GM23338 (cell line): ENCODE data around the gene KPTN. TPM values are rescaled to one million over a fixed set of nuclear protein-coding genes. Genes with fewer than 3 reads are reported as not detected.

Source experiments
- ATAC-seq: fragments of 200-7000 bp; cut with Tn5 transposase; 3 replicates; pipeline ENCODE4 v1.9.1; 2020
- DNase-seq: peaks from one replicate; pipeline ENCODE4 v3.0.0-alpha.2; 2015; ENCODE audit warnings: low spot score
- H2AFZ ChIP-seq: fragments of 200-600 bp; sonication (generic); 2 replicates; pipeline ENCODE4 v1.8.0; 2016; ENCODE audit warnings: antibody characterized with exemption, mild to moderate bottlenecking, moderate library complexity
- H3F3A ChIP-seq: fragments of 200-600 bp; sonication (generic); replicated peaks from 2 replicates; pipeline ENCODE4 v1.8.0; 2017; ENCODE audit warnings: antibody characterized with exemption, mixed run types, low read depth
- H3K27ac ChIP-seq: fragments of 200-600 bp; sonication (generic); 2 replicates; pipeline ENCODE4 v1.6.1; 2016; ENCODE audit warnings: low read depth
- H3K27me3 ChIP-seq: fragments of 200-600 bp; sonication (generic); 2 replicates; pipeline ENCODE4 v1.8.0; 2016; ENCODE audit warnings: mild to moderate bottlenecking, mixed run types, moderate library complexity; ENCODE audit not compliant: insufficient read depth
- H3K36me3 ChIP-seq: fragments of 200-600 bp; sonication (generic); 2 replicates; pipeline ENCODE4 v1.8.0; 2016; ENCODE audit warnings: mild to moderate bottlenecking; ENCODE audit not compliant: insufficient read depth
- H3K4me1 ChIP-seq: fragments of 200-600 bp; sonication (generic); 2 replicates; pipeline ENCODE4 v1.8.0; 2016; ENCODE audit warnings: mild to moderate bottlenecking, moderate library complexity; ENCODE audit not compliant: insufficient read depth
- H3K4me2 ChIP-seq: fragments of 200-600 bp; sonication (generic); 2 replicates; pipeline ENCODE4 v1.7.1; 2017; ENCODE audit warnings: mixed run types
- H3K4me3 ChIP-seq: fragments of 200-600 bp; sonication (generic); 2 replicates; pipeline ENCODE4 v1.6.1; 2016; ENCODE audit warnings: mixed run types
- H3K79me2 ChIP-seq: fragments of 200-600 bp; sonication (generic); replicated peaks from 2 replicates; pipeline ENCODE4 v1.8.0; 2017; ENCODE audit warnings: mild to moderate bottlenecking; ENCODE audit not compliant: insufficient read depth
- H3K9me2 ChIP-seq: fragments of 200-600 bp; sonication (generic); 2 replicates; pipeline ENCODE4 v1.8.0; 2017; ENCODE audit not compliant: insufficient read depth
- H4K20me1 ChIP-seq: fragments of 200-600 bp; sonication (generic); replicated peaks from 2 replicates; pipeline ENCODE4 v1.8.0; 2017; ENCODE audit warnings: mild to moderate bottlenecking; ENCODE audit not compliant: insufficient read depth
- H3K27ac Mint-ChIP-seq: 2 replicates; pipeline ENCODE4 v1.8.0; 2020; ENCODE audit warnings: inconsistent platforms, mild to moderate bottlenecking, moderate library complexity, mixed read lengths
- H3K27me3 Mint-ChIP-seq: 3 replicates; pipeline ENCODE4 v1.8.0; 2022; ENCODE audit warnings: low read depth, mild to moderate bottlenecking, moderate library complexity, mixed read lengths, inconsistent platforms; ENCODE audit not compliant: insufficient read depth, poor library complexity
- H3K36me3 Mint-ChIP-seq: 3 replicates; pipeline ENCODE4 v1.8.0; 2021; ENCODE audit warnings: low read depth, mild to moderate bottlenecking, inconsistent platforms, moderate library complexity, mixed read lengths
- H3K4me1 Mint-ChIP-seq: 3 replicates; pipeline ENCODE4 v1.8.0; 2020; ENCODE audit warnings: mild to moderate bottlenecking, inconsistent platforms, mixed read lengths
- H3K4me3 Mint-ChIP-seq: 3 replicates; pipeline ENCODE4 v1.8.0; 2021; ENCODE audit warnings: moderate library complexity, mild to moderate bottlenecking, inconsistent platforms, mixed read lengths
- H3K9me3 Mint-ChIP-seq: 3 replicates; pipeline ENCODE4 v1.8.0; 2020; ENCODE audit warnings: moderate library complexity, mild to moderate bottlenecking, inconsistent platforms, mixed read lengths
- CTCF ChIP-seq, 2 experiments: fragments of 200-600 bp in 1 of 2; sonication (generic) in 1 of 2; conservative IDR thresholded peaks; 2 replicates each; pipeline versions ENCODE4 v1.5.1 to v1.6.1; 2016 to 2017; ENCODE audit warnings: antibody characterized with exemption in 2 of 2, low read depth in 2 of 2, mild to moderate bottlenecking in 2 of 2, moderate library complexity in 1 of 2
- EZH2 ChIP-seq: fragments of 200-600 bp; sonication (generic); IDR thresholded peaks from one replicate; pipeline ENCODE4 v1.8.0; 2017; ENCODE audit warnings: antibody characterized with exemption, mild to moderate bottlenecking, low read depth; ENCODE audit not compliant: unreplicated experiment
- EZH2phosphoT487 ChIP-seq: fragments of 200-600 bp; sonication (generic); IDR thresholded peaks from one replicate; pipeline ENCODE4 v1.8.1; 2018; ENCODE audit warnings: antibody characterized with exemption; ENCODE audit not compliant: unreplicated experiment
- JUNB ChIP-seq: IDR thresholded peaks from one replicate; pipeline ENCODE4 v1.6.1; 2016; ENCODE audit warnings: antibody characterized with exemption; ENCODE audit not compliant: unreplicated experiment
- NANOG ChIP-seq: IDR thresholded peaks from 2 replicates; pipeline ENCODE4 v1.6.1; 2016; ENCODE audit warnings: antibody characterized with exemption, borderline replicate concordance
- POLR2AphosphoS5 ChIP-seq: IDR thresholded peaks from 2 replicates; pipeline ENCODE4 v1.6.1; 2016; ENCODE audit warnings: antibody characterized with exemption, low read depth
- STAT1 ChIP-seq: IDR thresholded peaks from one replicate; pipeline ENCODE4 v1.6.1; 2016; ENCODE audit warnings: antibody characterized with exemption; ENCODE audit not compliant: unreplicated experiment
- ZNF331 ChIP-seq: fragments of 250-450 bp; sonication (Bioruptor Pico); IDR thresholded peaks from 2 replicates; pipeline ENCODE4 v1.5.0; 2020; ENCODE audit warnings: low read depth, mild to moderate bottlenecking, moderate library complexity
- ZNF462 ChIP-seq: fragments of 250-450 bp; sonication (Bioruptor Pico); IDR thresholded peaks from 2 replicates; pipeline ENCODE4 v1.5.0; 2020; ENCODE audit warnings: mild to moderate bottlenecking, moderate library complexity
- polyA plus RNA-seq: library from polyadenylated mRNA; unstranded; fragments of >200 nt; fragmentation: Nextera tagmentation; extraction: Ambion mirVana; gene quantifications from 2 replicates; pipeline ENCODE4 v1.2.1, GENCODE V29; 2016
- total RNA-seq: library from RNA; depleted of rRNA; stranded (reverse); fragments of >200 nt; shearing (Covaris generic); gene quantifications from 2 replicates; pipeline ENCODE4 v1.2.3, GENCODE V29; 2014
- TF ChIP-seq, protein P1 (sequence below): IDR thresholded peaks from 2 replicates; pipeline ENCODE4 v1.6.1; 2016; ENCODE audit warnings: antibody characterized with exemption
- TF ChIP-seq, protein P2 (sequence below): IDR thresholded peaks from one replicate; pipeline ENCODE4 v1.6.1; 2018; ENCODE audit warnings: antibody characterized with exemption; ENCODE audit not compliant: unreplicated experiment

Gene KPTN
- total and polyA plus RNA-seq, 2 experiments from 2014 or later: 19.8 to 26.2 TPM

- TF ChIP-seq, protein P1, sequence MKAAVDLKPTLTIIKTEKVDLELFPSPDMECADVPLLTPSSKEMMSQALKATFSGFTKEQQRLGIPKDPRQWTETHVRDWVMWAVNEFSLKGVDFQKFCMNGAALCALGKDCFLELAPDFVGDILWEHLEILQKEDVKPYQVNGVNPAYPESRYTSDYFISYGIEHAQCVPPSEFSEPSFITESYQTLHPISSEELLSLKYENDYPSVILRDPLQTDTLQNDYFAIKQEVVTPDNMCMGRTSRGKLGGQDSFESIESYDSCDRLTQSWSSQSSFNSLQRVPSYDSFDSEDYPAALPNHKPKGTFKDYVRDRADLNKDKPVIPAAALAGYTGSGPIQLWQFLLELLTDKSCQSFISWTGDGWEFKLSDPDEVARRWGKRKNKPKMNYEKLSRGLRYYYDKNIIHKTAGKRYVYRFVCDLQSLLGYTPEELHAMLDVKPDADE: no peak
- TF ChIP-seq EZH2phosphoT487: no peak
- TF ChIP-seq, protein P2, sequence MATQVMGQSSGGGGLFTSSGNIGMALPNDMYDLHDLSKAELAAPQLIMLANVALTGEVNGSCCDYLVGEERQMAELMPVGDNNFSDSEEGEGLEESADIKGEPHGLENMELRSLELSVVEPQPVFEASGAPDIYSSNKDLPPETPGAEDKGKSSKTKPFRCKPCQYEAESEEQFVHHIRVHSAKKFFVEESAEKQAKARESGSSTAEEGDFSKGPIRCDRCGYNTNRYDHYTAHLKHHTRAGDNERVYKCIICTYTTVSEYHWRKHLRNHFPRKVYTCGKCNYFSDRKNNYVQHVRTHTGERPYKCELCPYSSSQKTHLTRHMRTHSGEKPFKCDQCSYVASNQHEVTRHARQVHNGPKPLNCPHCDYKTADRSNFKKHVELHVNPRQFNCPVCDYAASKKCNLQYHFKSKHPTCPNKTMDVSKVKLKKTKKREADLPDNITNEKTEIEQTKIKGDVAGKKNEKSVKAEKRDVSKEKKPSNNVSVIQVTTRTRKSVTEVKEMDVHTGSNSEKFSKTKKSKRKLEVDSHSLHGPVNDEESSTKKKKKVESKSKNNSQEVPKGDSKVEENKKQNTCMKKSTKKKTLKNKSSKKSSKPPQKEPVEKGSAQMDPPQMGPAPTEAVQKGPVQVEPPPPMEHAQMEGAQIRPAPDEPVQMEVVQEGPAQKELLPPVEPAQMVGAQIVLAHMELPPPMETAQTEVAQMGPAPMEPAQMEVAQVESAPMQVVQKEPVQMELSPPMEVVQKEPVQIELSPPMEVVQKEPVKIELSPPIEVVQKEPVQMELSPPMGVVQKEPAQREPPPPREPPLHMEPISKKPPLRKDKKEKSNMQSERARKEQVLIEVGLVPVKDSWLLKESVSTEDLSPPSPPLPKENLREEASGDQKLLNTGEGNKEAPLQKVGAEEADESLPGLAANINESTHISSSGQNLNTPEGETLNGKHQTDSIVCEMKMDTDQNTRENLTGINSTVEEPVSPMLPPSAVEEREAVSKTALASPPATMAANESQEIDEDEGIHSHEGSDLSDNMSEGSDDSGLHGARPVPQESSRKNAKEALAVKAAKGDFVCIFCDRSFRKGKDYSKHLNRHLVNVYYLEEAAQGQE: no peak
- no peak for TF ChIP-seq JUNB
- TF ChIP-seq NANOG: no peak
Observed at GRCh38 chr19:47485210-47485609, 1.2 kb upstream of the KPTN start (continued).

GRCh38 chr19:47483200-47483599 is 819 bp downstream of the KPTN start:
- Histone ChIP-seq H3K27me3 (peaks cover 8% of the 10 kb centered on the region), H3K27ac (no peak overlapping the region), H3K36me3 (no peaks in the 10 kb centered on the region), H4K20me1 (no peaks in the 10 kb centered on the region), H3K4me3 (no peak overlapping the region; the same call in 1 of the 2 replicates), H3F3A (peaks cover 18% of the 10 kb centered on the region; the same call in 1 of the 2 replicates), H3K4me1 (peaks cover 7% of the 10 kb centered on the region; the same call in 1 of the 2 replicates), H3K4me2 (peak overlapping the region; percentile 78; the same call in 1 of the 2 replicates), H3K79me2 (no peaks in the 10 kb centered on the region), H2AFZ (no peak overlapping the region), H3K9me2 (peaks cover 4% of the 10 kb centered on the region; the same call in 1 of the 2 replicates)
- Mint-ChIP-seq H3K4me3 (peak overlapping the region; percentile 92), H3K4me1 (peaks cover 16% of the 10 kb centered on the region), H3K36me3 (no peaks in the 10 kb centered on the region), H3K9me3 (no peaks in the 10 kb centered on the region), H3K27ac (no peak overlapping the region), H3K27me3 (peaks cover 19% of the 10 kb centered on the region)
- ATAC-seq: no peak
- DNase-seq: no peak
- no peak for TF ChIP-seq POLR2AphosphoS5
- TF ChIP-seq, protein P1: no peak
- TF ChIP-seq ZNF462 (CRISPR knock-in tag): no peak
- no peak for TF ChIP-seq EZH2
- no peak for TF ChIP-seq CTCF (conservative IDR thresholded peaks at IDR 0.05; ENCODE audit: low read depth in 2 of 2)
- no peak for TF ChIP-seq STAT1
- TF ChIP-seq EZH2phosphoT487: no peak
- TF ChIP-seq ZNF331 (CRISPR knock-in tag): no peak
